Measurements from ENCODE around the gene CBX5. TPM values are rescaled to one million over a fixed set of nuclear protein-coding genes. Genes with fewer than 3 reads are reported as not detected.

CBX5 gene
- total and polyA plus RNA-seq, 2 experiments from 2014 or later = 29.6 to 37.6 TPM

DNA sequence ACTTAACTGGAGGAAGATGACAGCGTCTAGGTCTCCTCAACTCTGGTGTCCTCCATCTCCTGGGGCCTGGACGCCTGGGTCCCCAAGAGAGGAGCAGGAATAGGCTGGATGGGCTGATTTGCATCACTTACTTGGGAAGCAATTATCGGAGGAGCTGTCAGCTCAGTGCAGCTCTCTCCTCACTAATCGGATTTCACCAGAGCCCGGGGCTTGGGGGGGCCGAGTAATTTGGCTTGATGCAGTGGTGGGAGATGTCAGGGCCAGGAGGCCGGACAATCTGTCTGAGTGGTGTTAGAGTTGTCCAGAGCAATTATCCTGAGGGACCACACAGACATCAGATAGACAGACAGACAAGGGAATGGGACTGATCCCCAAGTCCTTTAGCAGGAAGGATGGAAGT is 86.5 kb downstream of the CBX5 start:
- Histone ChIP-seq H4K20me1 (ENCODE audit: insufficient read depth) (no peaks in the 10 kb centered on the region), H3K4me1 (ENCODE audit: insufficient read depth) (peaks cover 14% of the 10 kb centered on the region), H3K9me3 (ENCODE audit: low read depth) (no peaks in the 10 kb centered on the region), H3K36me3 (ENCODE audit: low read depth) (no peaks in the 10 kb centered on the region), H3K27ac (no peak overlapping the region), H3K9me2 (ENCODE audit: insufficient read depth) (no peaks in the 10 kb centered on the region), H3K4me2 (ENCODE audit: unreplicated experiment) (no peak overlapping the region), H3K27me3 (replicated peaks; ENCODE audit: insufficient read depth) (no peaks in the 10 kb centered on the region; the same call in 1 of the 2 replicates), H2AFZ (no peak overlapping the region), H3K79me2 (ENCODE audit: insufficient read depth) (no peaks in the 10 kb centered on the region), H3F3A (ENCODE audit: insufficient read depth) (no peaks in the 10 kb centered on the region), H3K4me3 (no peak overlapping the region), H3K9ac (no peak overlapping the region)
- TF ChIP-seq EZH2phosphoT487 (IDR thresholded peaks at IDR 0.05; ENCODE audit: insufficient read depth, low read depth) (no peak), EZH2 (IDR thresholded peaks at IDR 0.05; ENCODE audit: insufficient read depth, poor library complexity, severe bottlenecking) (no peak)
- in situ Hi-C loops (cut with MboI) = loop anchor here (10.0 kb wide), 1 partner anchor 169 kb away; the partner anchor contains the start of gene HOXC6
- DNase-seq = no peak
- 73 to 80% methylated on average over 7 of the region's 7 CpGs for WGBS, 2 experiments (ENCODE audit: low coverage in 1 of 2, low lambda C conversion rate in 2 of 2, missing lambda C conversion rate in 2 of 2)

GRCh38 chr12:54191550-54192022 is 88.3 kb downstream of the CBX5 start:
- Histone ChIP-seq H3K4me1 (ENCODE audit: insufficient read depth) (peaks cover 8% of the 10 kb centered on the region; the same call in 1 of the 2 replicates), H3K36me3 (ENCODE audit: low read depth) (no peaks in the 10 kb centered on the region), H3K9me2 (ENCODE audit: insufficient read depth) (no peaks in the 10 kb centered on the region), H3K4me3 (no peak overlapping the region), H4K20me1 (ENCODE audit: insufficient read depth) (no peaks in the 10 kb centered on the region), H3K79me2 (ENCODE audit: insufficient read depth) (peaks cover 14% of the 10 kb centered on the region), H2AFZ (peak overlapping the region; percentile 78), H3K4me2 (ENCODE audit: unreplicated experiment) (no peak overlapping the region), H3K27me3 (replicated peaks; ENCODE audit: insufficient read depth) (no peaks in the 10 kb centered on the region; the same call in 1 of the 2 replicates), H3K9me3 (ENCODE audit: low read depth) (no peaks in the 10 kb centered on the region), H3K9ac (no peak overlapping the region), H3F3A (ENCODE audit: insufficient read depth) (no peaks in the 10 kb centered on the region), H3K27ac (no peak overlapping the region)
- TF ChIP-seq EZH2 (IDR thresholded peaks at IDR 0.05; ENCODE audit: insufficient read depth, poor library complexity, severe bottlenecking) (no peak), EZH2phosphoT487 (IDR thresholded peaks at IDR 0.05; ENCODE audit: insufficient read depth, low read depth) (no peak)
- DNase-seq = peak; percentile 85
- WGBS, 2 experiments (ENCODE audit: low coverage in 1 of 2, low lambda C conversion rate in 2 of 2, missing lambda C conversion rate in 2 of 2) = 1 to 3% methylated on average over 14 of the region's 14 CpGs
- in situ Hi-C loops (cut with MboI) = loop anchor here (10.0 kb wide), 1 partner anchor 167 kb away; the partner anchor contains the start of gene HOXC6

DNA sequence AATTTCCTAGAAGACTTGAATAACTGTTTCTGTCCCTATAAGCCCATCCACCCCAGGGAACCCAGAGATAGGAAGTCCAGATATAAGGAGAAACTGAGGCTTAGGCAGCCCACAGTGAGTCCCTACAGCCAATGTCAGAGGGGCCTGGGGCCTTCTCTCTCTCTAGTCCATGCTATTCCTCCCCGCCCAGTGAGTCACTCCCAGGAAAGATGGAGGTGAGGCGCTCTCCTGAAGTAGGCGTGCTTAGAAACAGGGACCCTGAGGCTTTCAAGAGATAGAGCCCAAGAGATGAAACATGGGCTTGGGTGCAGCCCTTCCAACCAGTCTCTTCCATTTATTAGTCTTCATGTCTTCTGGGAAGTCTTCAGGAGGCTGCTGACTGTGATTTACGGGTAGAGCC is 88.8 kb downstream of the CBX5 start:
- Histone ChIP-seq H3K4me1 (ENCODE audit: insufficient read depth) (peaks cover 8% of the 10 kb centered on the region; the same call in 1 of the 2 replicates), H3K27me3 (replicated peaks; ENCODE audit: insufficient read depth) (no peaks in the 10 kb centered on the region; the same call in 1 of the 2 replicates), H3K27ac (no peak overlapping the region), H3K79me2 (ENCODE audit: insufficient read depth) (peaks cover 17% of the 10 kb centered on the region), H3K4me2 (ENCODE audit: unreplicated experiment) (no peak overlapping the region), H3K9ac (no peak overlapping the region), H3K4me3 (no peak overlapping the region), H3F3A (ENCODE audit: insufficient read depth) (no peaks in the 10 kb centered on the region), H3K9me2 (ENCODE audit: insufficient read depth) (no peaks in the 10 kb centered on the region), H3K36me3 (ENCODE audit: low read depth) (no peaks in the 10 kb centered on the region), H2AFZ (peak overlapping the region; percentile 78), H3K9me3 (ENCODE audit: low read depth) (no peaks in the 10 kb centered on the region), H4K20me1 (ENCODE audit: insufficient read depth) (no peaks in the 10 kb centered on the region)
- peak; percentile 46 for DNase-seq
- 47 to 59% methylated on average over 4 of the region's 4 CpGs for WGBS, 2 experiments (ENCODE audit: low coverage in 1 of 2, low lambda C conversion rate in 2 of 2, missing lambda C conversion rate in 2 of 2)
- in situ Hi-C loops (cut with MboI) = loop anchor here (10.0 kb wide), 1 partner anchor 166 kb away; the partner anchor contains the start of gene HOXC6
- TF ChIP-seq EZH2phosphoT487 (IDR thresholded peaks at IDR 0.05; ENCODE audit: insufficient read depth, low read depth) (no peak), EZH2 (IDR thresholded peaks at IDR 0.05; ENCODE audit: insufficient read depth, poor library complexity, severe bottlenecking) (no peak)

DNA sequence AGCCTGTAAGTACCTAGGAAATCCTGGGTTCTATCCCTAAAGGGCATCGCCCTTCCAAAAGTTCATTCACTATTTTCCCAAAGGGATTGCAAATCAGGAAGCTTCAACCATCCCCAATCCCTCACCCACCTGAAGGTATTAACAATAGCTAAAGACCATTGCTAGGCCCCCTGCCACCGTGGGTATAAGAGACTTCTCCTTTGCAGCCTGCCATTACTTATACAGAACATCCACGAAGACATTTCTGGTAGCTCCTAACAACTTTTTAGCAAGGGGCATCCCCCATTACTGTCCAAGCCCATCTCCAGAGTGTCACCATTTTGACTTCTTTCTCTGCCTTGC is 90.8 kb downstream of the CBX5 start:
- in situ Hi-C loops (cut with MboI) = no loop called here
- Histone ChIP-seq H3K27ac (no peak overlapping the region), H3K9me2 (ENCODE audit: insufficient read depth) (no peaks in the 10 kb centered on the region), H2AFZ (peak overlapping the region; percentile 94), H3K4me2 (ENCODE audit: unreplicated experiment) (peak overlapping the region; percentile 57), H3K9ac (no peak overlapping the region; the same call in 1 of the 2 replicates), H3K79me2 (ENCODE audit: insufficient read depth) (peaks cover 24% of the 10 kb centered on the region), H3K9me3 (ENCODE audit: low read depth) (no peaks in the 10 kb centered on the region), H4K20me1 (ENCODE audit: insufficient read depth) (no peaks in the 10 kb centered on the region), H3K36me3 (ENCODE audit: low read depth) (no peaks in the 10 kb centered on the region), H3F3A (ENCODE audit: insufficient read depth) (no peaks in the 10 kb centered on the region), H3K4me1 (ENCODE audit: insufficient read depth) (peaks cover 8% of the 10 kb centered on the region; the same call in 1 of the 2 replicates), H3K4me3 (peak overlapping the region; percentile 86), H3K27me3 (replicated peaks; ENCODE audit: insufficient read depth) (no peaks in the 10 kb centered on the region)
- TF ChIP-seq EZH2phosphoT487 (IDR thresholded peaks at IDR 0.05; ENCODE audit: insufficient read depth, low read depth) (no peak), EZH2 (IDR thresholded peaks at IDR 0.05; ENCODE audit: insufficient read depth, poor library complexity, severe bottlenecking) (no peak)
- 30 to 33% methylated on average over 3 of the region's 3 CpGs for WGBS, 2 experiments (ENCODE audit: low coverage in 1 of 2, low lambda C conversion rate in 2 of 2, missing lambda C conversion rate in 2 of 2)
- DNase-seq = no peak

All from GM23248 (cell line).